ENCODE results near the gene SLC25A39.
"Not testable (repeated sequence)": the region's sequence is repeated elsewhere in the genome, so short reads cannot be mapped to it uniquely, and the experiment has no call there.

SLC25A39 gene

GRCh38 chr17:44353672-44354331 lies 29.2 kb upstream of the SLC25A39 start:
- DNase-seq, result no peak

GRCh38 chr17:44352828-44353671 lies 28.4 kb upstream of the SLC25A39 start:
- DNase-seq, result no peak

GRCh38 chr17:44351961-44352827 lies 27.6 kb upstream of the SLC25A39 start:
- DNase-seq, result no peak

- no peak for DNase-seq
Observed at GRCh38 chr17:44351464-44351863, 26.8 kb upstream of the SLC25A39 start.

- DNase-seq, result no peak
Observed at GRCh38 chr17:44350733-44351226, 26.2 kb upstream of the SLC25A39 start.

GRCh38 chr17:44349553-44350070 lies 25.0 kb upstream of the SLC25A39 start:
- DNase-seq, result no peak

- DNase-seq, result no peak
Observed at GRCh38 chr17:44348988-44349364, 24.4 kb upstream of the SLC25A39 start.

- no peak for DNase-seq
Observed at GRCh38 chr17:44348234-44348987, 23.8 kb upstream of the SLC25A39 start.

GRCh38 chr17:44347206-44348055 lies 22.8 kb upstream of the SLC25A39 start:
- DNase-seq, result not testable (repeated sequence)

- no peak for DNase-seq
Observed at GRCh38 chr17:44346064-44346844, 21.6 kb upstream of the SLC25A39 start.

- DNase-seq, result no peak
Observed at GRCh38 chr17:44345454-44346026, 20.9 kb upstream of the SLC25A39 start.

GRCh38 chr17:44344939-44345453 lies 20.4 kb upstream of the SLC25A39 start, which contains the start of gene GRN:
Gene GRN, plus strand, starts transcription at chr17:44345302. Its CDS starts 3,863 bp downstream, at chr17:44349165.
- DNase-seq, result no peak

- DNase-seq, result no peak
Observed at GRCh38 chr17:44343510-44344209, 19.0 kb upstream of the SLC25A39 start.

- not testable (repeated sequence) for DNase-seq
Observed at GRCh38 chr17:44340553-44340952, 15.9 kb upstream of the SLC25A39 start.

GRCh38 chr17:44338702-44339101 lies 14.1 kb upstream of the SLC25A39 start:
- DNase-seq, result no peak

GRCh38 chr17:44335968-44336367 lies 11.3 kb upstream of the SLC25A39 start:
- DNase-seq, result no peak

- no peak for DNase-seq
Observed at GRCh38 chr17:44335564-44335963, 10.9 kb upstream of the SLC25A39 start.

- no peak for DNase-seq
Observed at GRCh38 chr17:44334727-44335126, 10.1 kb upstream of the SLC25A39 start.

- DNase-seq, result no peak
Observed at GRCh38 chr17:44334315-44334714, 9.7 kb upstream of the SLC25A39 start.

All from cortex of kidney (tissue), 1 donor.